Lung (tissue), 12 donors: ENCODE results near the gene CLDN19. TPM values are rescaled to one million over a fixed set of nuclear protein-coding genes. Genes with fewer than 3 reads are reported as not detected.

ENCODE experiments used
- ATAC-seq: fragments of 200-7000 bp; cut with Tn5 transposase; one replicate; pipeline ENCODE4 v1.9.1; 2020; ENCODE audit warnings: moderate number of reproducible peaks; ENCODE audit not compliant: insufficient read depth, low FRiP score
- DNase-seq, 3 donors: peaks; one replicate each; pipeline ENCODE4 v3.0.0-alpha.2; 2013 to 2017
- H3K27ac ChIP-seq, 2 donors: one replicate each; pipeline ENCODE4 v1.5.1; 2013; ENCODE audit warnings: mild to moderate bottlenecking in 2 of 2, moderate library complexity in 2 of 2, control low read depth in 1 of 2, inconsistent platforms in 1 of 2, low read depth in 1 of 2, low read length in 1 of 2
- H3K27me3 ChIP-seq, 3 donors: one replicate each; pipeline ENCODE4 v1.5.1; 2013; ENCODE audit warnings: low read length in 2 of 3; ENCODE audit not compliant: control insufficient read depth in 3 of 3, insufficient read depth in 3 of 3
- H3K36me3 ChIP-seq, 4 donors: one replicate each; pipeline ENCODE4 v1.5.1; 2013; ENCODE audit warnings: low read length in 4 of 4, mild to moderate bottlenecking in 1 of 4, moderate library complexity in 1 of 4; ENCODE audit not compliant: control insufficient read depth in 4 of 4, insufficient read depth in 4 of 4
- H3K4me1 ChIP-seq, 5 donors: one replicate each; pipeline ENCODE4 v1.5.1; 2013; ENCODE audit warnings: low read length in 5 of 5, mild to moderate bottlenecking in 2 of 5, moderate library complexity in 1 of 5; ENCODE audit not compliant: control insufficient read depth in 5 of 5, insufficient read depth in 5 of 5
- H3K4me3 ChIP-seq: one replicate; pipeline ENCODE4 v1.5.1; 2013; ENCODE audit warnings: mild to moderate bottlenecking, control low read depth, moderate library complexity
- H3K9ac ChIP-seq, 2 donors: one replicate each; pipeline ENCODE4 v1.5.1; 2013; ENCODE audit warnings: low read length in 2 of 2, control low read depth in 1 of 2; ENCODE audit not compliant: insufficient read depth in 1 of 2
- H3K9me3 ChIP-seq, 4 donors: one replicate each; pipeline ENCODE4 v1.5.1; 2013; ENCODE audit warnings: low read length in 3 of 4, mild to moderate bottlenecking in 1 of 4, moderate library complexity in 1 of 4; ENCODE audit not compliant: control insufficient read depth in 4 of 4, insufficient read depth in 3 of 4
- CTCF ChIP-seq: IDR thresholded peaks from 2 replicates; pipeline ENCODE4 v1.5.1; 2012; ENCODE audit warnings: mild to moderate bottlenecking; ENCODE audit errors: control extremely low read depth, extremely low read depth
- WGBS, 2 donors: extraction: QIAGEN DNeasy Blood & Tissue Kit; methylation state at CpG; one replicate each; pipeline ENCODE4 v1.1.7; 2013; 5-methylcytosine and 5-hydroxymethylcytosine counted together
- polyA plus RNA-seq, 2 donors: library from polyadenylated mRNA; stranded (reverse); fragments of 200-250 nt; gene quantifications; one replicate each; pipeline ENCODE4 v1.2.1, GENCODE V29; 2013
- total RNA-seq, 2 donors: library from RNA; depleted of rRNA in 1 of 2; stranded (reverse); fragments of >200 nt in 1 of 2; gene quantifications; one replicate each; pipeline ENCODE4 v1.2.1, GENCODE V29; 2014 to 2021
- donor health status: control.
- donor health status: control.
- donor health status: Bipolar disorder and iron deficiency.
- donor health status: healthy.
- donor health status: DM: yes; HTN: yes; CAD: no.

Gene CLDN19
- total and polyA plus RNA-seq, 4 donors: 0.01 to 2.0 (median 0.04) TPM; not detected in 1

- TF ChIP-seq CTCF: peak; percentile 13
- H3K9me3 ChIP-seq: no peaks in the 10 kb centered on the region
- H3K4me3 ChIP-seq: peak overlapping the region; percentile 93
- WGBS, 2 donors: 0 to 1% methylated on average over 36 to 44 of the region's 44 CpGs
- peaks cover 0 to 12% (median 5%) of the 10 kb centered on the region in 4 donors for H3K36me3 ChIP-seq
- H3K27ac ChIP-seq: peak overlapping the region; percentile 81 to 91
- ATAC-seq (peak; percentile 24), DNase-seq (peak; percentile 85 to 91 (median 90))
- H3K4me1 ChIP-seq: peaks cover 7 to 21% (median 13%) of the 10 kb centered on the region in 5 donors
- H3K9ac ChIP-seq: peak overlapping the region; percentile 73 to 98
- H3K27me3 ChIP-seq: no peaks in the 10 kb centered on the region
Observed at GRCh38 chr1:42765832-42766740, 26.1 kb upstream of the CLDN19 start.

- DNase-seq: peak in 2 of 3 donors; percentile 44 to 68
- no peaks in the 10 kb centered on the region for H3K27me3 ChIP-seq
- peaks cover 7 to 21% (median 13%) of the 10 kb centered on the region in 5 donors for H3K4me1 ChIP-seq
- no peak overlapping the region for H3K27ac ChIP-seq
- peak overlapping the region; percentile 73 to 98 for H3K9ac ChIP-seq
- H3K36me3 ChIP-seq: peaks cover 0 to 12% (median 6%) of the 10 kb centered on the region in 4 donors
- WGBS, 2 donors: 27 to 43% methylated on average over 7 of the region's 7 CpGs
- TF ChIP-seq CTCF: no peak
- no peaks in the 10 kb centered on the region for H3K9me3 ChIP-seq
- no peak overlapping the region for H3K4me3 ChIP-seq
- no peak for ATAC-seq
Observed at GRCh38 chr1:42765269-42765668, 25.2 kb upstream of the CLDN19 start.

- Histone ChIP-seq H3K4me3 (no peak overlapping the region), H3K9ac (peak overlapping the region in 1 of 2 donors; percentile 54), H3K9me3 (no peaks in the 10 kb centered on the region), H3K36me3 (peaks cover 13 to 32% (median 20%) of the 10 kb centered on the region in 4 donors), H3K4me1 (peaks cover 4 to 14% (median 7%) of the 10 kb centered on the region in 5 donors), H3K27ac (no peak overlapping the region), H3K27me3 (no peaks in the 10 kb centered on the region)
- DNase-seq: no peak
- TF ChIP-seq CTCF: no peak
- ATAC-seq: no peak
- 51 to 64% methylated on average over 5 of the region's 5 CpGs for WGBS, 2 donors
Observed at GRCh38 chr1:42762269-42762668, 22.2 kb upstream of the CLDN19 start.
